Measurements from ENCODE around the gene FAM3C. TPM values are rescaled to one million over a fixed set of nuclear protein-coding genes. Genes with fewer than 3 reads are reported as not detected.

FAM3C gene
- total and polyA plus RNA-seq, 8 donors = 15.2 to 147 (median 26.0) TPM

- H3K27ac ChIP-seq = no peak overlapping the region
- H3K36me3 ChIP-seq = peaks cover 0 to 16% (median 9%) of the 10 kb centered on the region in 4 donors
- H3K9me3 ChIP-seq = no peaks in the 10 kb centered on the region
- H3K4me3 ChIP-seq = no peak overlapping the region
- no peaks in the 10 kb centered on the region for H3K4me1 ChIP-seq
- WGBS, 5 donors = 80 to 84% (median 84%) methylated on average over 2 of the region's 2 CpGs
- no peak for DNase-seq
- H3K27me3 ChIP-seq = no peaks in the 10 kb centered on the region
- intact Hi-C loops (cut with DNase I; ENCODE audit: low total_unique reads) = no loop called here
- TF ChIP-seq POLR2A (IDR thresholded peaks at IDR 0.05) = no peak
- no peak for TF ChIP-seq EP300 (IDR thresholded peaks at IDR 0.05)
- TF ChIP-seq POLR2AphosphoS5 (IDR thresholded peaks at IDR 0.05) = no peak
- no peak for TF ChIP-seq CTCF (IDR thresholded peaks at IDR 0.05)
Measured at GRCh38 chr7:121344093-121344492, 52.0 kb downstream of the FAM3C start.

- Histone ChIP-seq H3K4me1 (no peaks in the 10 kb centered on the region), H3K9me3 (no peaks in the 10 kb centered on the region), H3K4me3 (no peak overlapping the region), H3K27me3 (no peaks in the 10 kb centered on the region), H3K36me3 (peaks cover 0 to 17% (median 9%) of the 10 kb centered on the region in 4 donors), H3K27ac (no peak overlapping the region)
- no peak for DNase-seq
- intact Hi-C loops (cut with DNase I; ENCODE audit: low total_unique reads) = no loop called here
- TF ChIP-seq CTCF (IDR thresholded peaks at IDR 0.05) = no peak
- WGBS, 5 donors = 74 to 78% (median 75%) methylated on average over 3 of the region's 3 CpGs
Measured at GRCh38 chr7:121343302-121343701, 52.8 kb downstream of the FAM3C start.

GRCh38 chr7:121342631-121343030 is 53.5 kb downstream of the FAM3C start:
- no peak overlapping the region for H3K27ac ChIP-seq
- intact Hi-C loops (cut with DNase I; ENCODE audit: low total_unique reads) = no loop called here
- H3K4me1 ChIP-seq = no peaks in the 10 kb centered on the region
- no peaks in the 10 kb centered on the region for H3K27me3 ChIP-seq
- H3K9me3 ChIP-seq = no peaks in the 10 kb centered on the region
- DNase-seq = no peak
- no peak overlapping the region for H3K4me3 ChIP-seq
- peaks cover 0 to 17% (median 9%) of the 10 kb centered on the region in 4 donors for H3K36me3 ChIP-seq
- no peak for TF ChIP-seq EP300 (IDR thresholded peaks at IDR 0.05)
- no peak for TF ChIP-seq POLR2AphosphoS5 (IDR thresholded peaks at IDR 0.05)
- no peak for TF ChIP-seq POLR2A (IDR thresholded peaks at IDR 0.05)
- TF ChIP-seq CTCF (IDR thresholded peaks at IDR 0.05) = no peak
- WGBS, 5 donors = 91 to 97% (median 96%) methylated on average over 4 of the region's 4 CpGs

- H3K27ac ChIP-seq = no peak overlapping the region
- intact Hi-C loops (cut with DNase I; ENCODE audit: low total_unique reads) = no loop called here
- TF ChIP-seq EP300 (IDR thresholded peaks at IDR 0.05) = no peak
- no peak for TF ChIP-seq CTCF (IDR thresholded peaks at IDR 0.05)
- TF ChIP-seq POLR2AphosphoS5 (IDR thresholded peaks at IDR 0.05) = no peak
- no peak for TF ChIP-seq POLR2A (IDR thresholded peaks at IDR 0.05)
- H3K4me3 ChIP-seq = no peak overlapping the region
- H3K27me3 ChIP-seq = peaks cover 0 to 3% (median 0%) of the 10 kb centered on the region in 3 donors
- peaks cover 0 to 12% (median 4%) of the 10 kb centered on the region in 4 donors for H3K36me3 ChIP-seq
- H3K9me3 ChIP-seq = no peaks in the 10 kb centered on the region
- no peak for DNase-seq
- no peaks in the 10 kb centered on the region for H3K4me1 ChIP-seq
Measured at GRCh38 chr7:121341933-121342332, 54.2 kb downstream of the FAM3C start.

Data from stomach (tissue), 9 donors.